Activated naive CD8-positive, alpha-beta T cell treated with anti-CD3 and anti-CD28 coated beads, Interleukin-2, amount 10 ng/mL, durations not matched to agents 7 days and 5 days (primary cell): Measurements from ENCODE around the gene FMN2. TPM values are rescaled to one million over a fixed set of nuclear protein-coding genes. Genes with fewer than 3 reads are reported as not detected.

Experiments used
- ATAC-seq: fragments of 150-1000 bp; cut with Tn5 transposase; one replicate; pipeline ENCODE4 v1.10.0; 2021; ENCODE audit warnings: low read depth, moderate library complexity
- POLR2A ChIA-PET: fragments of 350-600 bp; sonication (Branson Sonifier 250); formaldehyde crosslinking; loops from one replicate; lab custom pipeline; 2021; ENCODE audit warnings: antibody characterized with exemption; lab: Charles Lee
- DNase-seq: peaks from one replicate; pipeline ENCODE4 v3.0.0; 2021
- H3K27ac Mint-ChIP-seq: one replicate; pipeline ENCODE4 v1.8.0; 2022; ENCODE audit warnings: mild to moderate bottlenecking, mixed read lengths
- H3K27me3 Mint-ChIP-seq: one replicate; pipeline ENCODE4 v1.8.0; 2022; ENCODE audit warnings: mild to moderate bottlenecking, moderate library complexity, mixed read lengths
- H3K36me3 Mint-ChIP-seq: one replicate; pipeline ENCODE4 v1.8.0; 2021; ENCODE audit warnings: mild to moderate bottlenecking, mixed read lengths
- H3K4me1 Mint-ChIP-seq: one replicate; pipeline ENCODE4 v1.8.0; 2021; ENCODE audit warnings: mixed read lengths
- H3K4me3 Mint-ChIP-seq: one replicate; pipeline ENCODE4 v1.8.0; 2022; ENCODE audit warnings: mild to moderate bottlenecking, moderate library complexity, mixed read lengths
- H3K9me3 Mint-ChIP-seq: one replicate; pipeline ENCODE4 v1.8.0; 2021; ENCODE audit warnings: mixed read lengths
- total RNA-seq, 2 experiments: library from RNA; stranded (reverse); gene quantifications; one replicate each; pipeline ENCODE4 v1.2.3, GENCODE V29; 2021

The FMN2 gene
- total RNA-seq = not detected

- POLR2A ChIA-PET = no interaction called here
- Mint-ChIP-seq H3K27me3 (peaks cover 42% of the 10 kb centered on the region), H3K36me3 (no peaks in the 10 kb centered on the region), H3K9me3 (no peaks in the 10 kb centered on the region), H3K27ac (no peak within 1 kb of the TSS), H3K4me1 (peaks cover 1% of the 10 kb centered on the region), H3K4me3 (peak within 1 kb of the TSS; percentile 60)
- no peak for DNase-seq
- peak; percentile 56 for ATAC-seq
Observed at GRCh38 chr1:240091614-240092300, at the start of gene FMN2. FMN2 (plus strand) TSS chr1:240091883; CDS start chr1:240092110, 227 bp downstream.

- no peak for ATAC-seq
- POLR2A ChIA-PET = no interaction called here
- H3K4me1 Mint-ChIP-seq = no peaks in the 10 kb centered on the region
- H3K36me3 Mint-ChIP-seq = no peaks in the 10 kb centered on the region
- no peak overlapping the region for H3K27ac Mint-ChIP-seq
- H3K27me3 Mint-ChIP-seq = no peaks in the 10 kb centered on the region
- no peak for DNase-seq
- H3K9me3 Mint-ChIP-seq = no peaks in the 10 kb centered on the region
- no peak overlapping the region for H3K4me3 Mint-ChIP-seq
Observed at GRCh38 chr1:240044620-240045019, 47.1 kb upstream of the FMN2 start.

- Mint-ChIP-seq H3K4me1 (no peaks in the 10 kb centered on the region), H3K36me3 (no peaks in the 10 kb centered on the region), H3K27me3 (no peaks in the 10 kb centered on the region), H3K9me3 (no peaks in the 10 kb centered on the region), H3K27ac (no peak overlapping the region), H3K4me3 (no peak overlapping the region)
- POLR2A ChIA-PET = no interaction called here
- ATAC-seq = no peak
- no peak for DNase-seq
Observed at GRCh38 chr1:240046000-240046399, 45.7 kb upstream of the FMN2 start.

GRCh38 chr1:240054109-240054701, 37.5 kb upstream of the FMN2 start:
- POLR2A ChIA-PET = no interaction called here

GRCh38 chr1:240055936-240056335, 35.7 kb upstream of the FMN2 start:
- POLR2A ChIA-PET = no interaction called here
- DNase-seq (no peak), ATAC-seq (no peak)
- H3K4me1 Mint-ChIP-seq = no peaks in the 10 kb centered on the region
- no peak overlapping the region for H3K4me3 Mint-ChIP-seq
- no peaks in the 10 kb centered on the region for H3K27me3 Mint-ChIP-seq
- no peaks in the 10 kb centered on the region for H3K36me3 Mint-ChIP-seq
- no peak overlapping the region for H3K27ac Mint-ChIP-seq
- H3K9me3 Mint-ChIP-seq = no peaks in the 10 kb centered on the region

More at GRCh38 chr1:240054109-240054701, 37.5 kb upstream of the FMN2 start:
- DNase-seq (no peak), ATAC-seq (no peak)
- Mint-ChIP-seq H3K36me3 (no peaks in the 10 kb centered on the region), H3K27ac (no peak overlapping the region), H3K9me3 (no peaks in the 10 kb centered on the region), H3K4me1 (no peaks in the 10 kb centered on the region), H3K27me3 (no peaks in the 10 kb centered on the region), H3K4me3 (no peak overlapping the region)

GRCh38 chr1:240056350-240056749, 35.3 kb upstream of the FMN2 start:
- Mint-ChIP-seq H3K9me3 (no peaks in the 10 kb centered on the region), H3K4me3 (no peak overlapping the region), H3K36me3 (no peaks in the 10 kb centered on the region), H3K4me1 (no peaks in the 10 kb centered on the region), H3K27ac (no peak overlapping the region), H3K27me3 (no peaks in the 10 kb centered on the region)
- ATAC-seq = no peak
- DNase-seq = no peak
- POLR2A ChIA-PET = no interaction called here

GRCh38 chr1:240058049-240058448, 33.6 kb upstream of the FMN2 start:
- Mint-ChIP-seq H3K27me3 (no peaks in the 10 kb centered on the region), H3K27ac (no peak overlapping the region)
- no peak for ATAC-seq

GRCh38 chr1:240068961-240069360, 22.7 kb upstream of the FMN2 start:
- Mint-ChIP-seq H3K27me3 (no peaks in the 10 kb centered on the region), H3K4me3 (no peak overlapping the region), H3K27ac (no peak overlapping the region), H3K4me1 (no peaks in the 10 kb centered on the region), H3K9me3 (no peaks in the 10 kb centered on the region), H3K36me3 (no peaks in the 10 kb centered on the region)
- POLR2A ChIA-PET = no interaction called here
- DNase-seq (no peak), ATAC-seq (no peak)

More at GRCh38 chr1:240058049-240058448, 33.6 kb upstream of the FMN2 start:
- no peak overlapping the region for H3K4me3 Mint-ChIP-seq
- H3K4me1 Mint-ChIP-seq = no peaks in the 10 kb centered on the region
- H3K36me3 Mint-ChIP-seq = no peaks in the 10 kb centered on the region
- no peaks in the 10 kb centered on the region for H3K9me3 Mint-ChIP-seq
- no peak for DNase-seq
- POLR2A ChIA-PET = no interaction called here

GRCh38 chr1:240070188-240070587, 21.5 kb upstream of the FMN2 start:
- Mint-ChIP-seq H3K27me3 (no peaks in the 10 kb centered on the region), H3K36me3 (no peaks in the 10 kb centered on the region), H3K4me1 (no peaks in the 10 kb centered on the region), H3K9me3 (no peaks in the 10 kb centered on the region), H3K27ac (no peak overlapping the region), H3K4me3 (no peak overlapping the region)
- no peak for DNase-seq
- POLR2A ChIA-PET = no interaction called here
- no peak for ATAC-seq

GRCh38 chr1:240073097-240073496, 18.6 kb upstream of the FMN2 start:
- POLR2A ChIA-PET = no interaction called here
- no peaks in the 10 kb centered on the region for H3K9me3 Mint-ChIP-seq
- H3K27ac Mint-ChIP-seq = no peak overlapping the region
- H3K27me3 Mint-ChIP-seq = no peaks in the 10 kb centered on the region
- H3K4me3 Mint-ChIP-seq = no peak overlapping the region
- no peaks in the 10 kb centered on the region for H3K36me3 Mint-ChIP-seq
- DNase-seq (no peak), ATAC-seq (no peak)
- no peaks in the 10 kb centered on the region for H3K4me1 Mint-ChIP-seq

- POLR2A ChIA-PET = no interaction called here
- H3K4me3 Mint-ChIP-seq = no peak overlapping the region
- ATAC-seq = no peak
- no peak for DNase-seq
- H3K9me3 Mint-ChIP-seq = peaks cover 4% of the 10 kb centered on the region
- H3K27me3 Mint-ChIP-seq = no peaks in the 10 kb centered on the region
- H3K4me1 Mint-ChIP-seq = no peaks in the 10 kb centered on the region
- no peak overlapping the region for H3K27ac Mint-ChIP-seq
- H3K36me3 Mint-ChIP-seq = no peaks in the 10 kb centered on the region
Observed at GRCh38 chr1:240074422-240074821, 17.3 kb upstream of the FMN2 start.

GRCh38 chr1:240074908-240075307, 16.8 kb upstream of the FMN2 start:
- Mint-ChIP-seq H3K27me3 (no peaks in the 10 kb centered on the region), H3K4me1 (no peaks in the 10 kb centered on the region), H3K4me3 (no peak overlapping the region), H3K27ac (no peak overlapping the region), H3K9me3 (peaks cover 4% of the 10 kb centered on the region), H3K36me3 (no peaks in the 10 kb centered on the region)
- POLR2A ChIA-PET = no interaction called here
- DNase-seq (no peak), ATAC-seq (no peak)

- peaks cover 4% of the 10 kb centered on the region for H3K27me3 Mint-ChIP-seq
- H3K9me3 Mint-ChIP-seq = no peaks in the 10 kb centered on the region
- H3K36me3 Mint-ChIP-seq = no peaks in the 10 kb centered on the region
- no peaks in the 10 kb centered on the region for H3K4me1 Mint-ChIP-seq
- DNase-seq = no peak
- ATAC-seq = no peak
- no peak overlapping the region for H3K4me3 Mint-ChIP-seq
- no peak overlapping the region for H3K27ac Mint-ChIP-seq
- POLR2A ChIA-PET = no interaction called here
Observed at GRCh38 chr1:240084337-240084736, 7.3 kb upstream of the FMN2 start.

GRCh38 chr1:240084749-240085148, 6.9 kb upstream of the FMN2 start:
- Mint-ChIP-seq H3K36me3 (no peaks in the 10 kb centered on the region), H3K27ac (no peak overlapping the region), H3K4me3 (no peak overlapping the region), H3K4me1 (no peaks in the 10 kb centered on the region), H3K27me3 (peaks cover 5% of the 10 kb centered on the region), H3K9me3 (no peaks in the 10 kb centered on the region)
- DNase-seq (no peak), ATAC-seq (no peak)
- POLR2A ChIA-PET = no interaction called here
